Measurements from ENCODE around the gene YY2.

DNA sequence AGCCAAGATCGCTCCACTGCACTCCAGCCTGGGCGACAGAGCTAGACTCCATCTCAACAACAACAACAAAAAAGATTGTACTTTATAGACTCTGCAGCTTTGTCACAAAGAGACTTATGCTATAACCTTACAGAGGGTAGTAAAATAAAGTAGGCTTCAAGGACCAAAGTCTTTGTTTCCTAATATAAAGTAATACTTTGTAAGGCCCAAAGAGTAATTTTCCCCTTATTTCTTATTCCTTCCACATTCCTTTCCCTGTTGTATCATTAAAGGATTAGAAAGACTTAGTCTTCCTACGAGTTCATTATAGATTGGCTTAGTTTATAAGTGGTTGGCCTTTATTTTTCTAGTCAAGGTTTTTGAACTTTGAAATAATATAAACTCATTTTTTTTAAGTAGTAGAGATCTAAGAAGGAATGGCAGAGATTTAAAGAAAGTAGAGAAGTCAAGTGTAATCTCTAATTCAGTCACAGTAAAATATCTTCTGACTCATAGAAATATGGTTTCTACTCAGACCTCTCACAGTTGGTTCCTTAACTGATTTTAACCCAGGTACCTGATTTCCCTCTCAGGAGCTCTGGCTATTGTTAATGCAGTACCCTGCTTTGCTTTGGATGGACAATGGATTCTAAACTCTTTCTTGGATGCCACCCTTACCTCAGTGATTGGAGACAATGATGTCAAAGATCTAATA is 26.2 kb downstream of the YY2 start:
- TF ChIP-seq, protein P1, sequence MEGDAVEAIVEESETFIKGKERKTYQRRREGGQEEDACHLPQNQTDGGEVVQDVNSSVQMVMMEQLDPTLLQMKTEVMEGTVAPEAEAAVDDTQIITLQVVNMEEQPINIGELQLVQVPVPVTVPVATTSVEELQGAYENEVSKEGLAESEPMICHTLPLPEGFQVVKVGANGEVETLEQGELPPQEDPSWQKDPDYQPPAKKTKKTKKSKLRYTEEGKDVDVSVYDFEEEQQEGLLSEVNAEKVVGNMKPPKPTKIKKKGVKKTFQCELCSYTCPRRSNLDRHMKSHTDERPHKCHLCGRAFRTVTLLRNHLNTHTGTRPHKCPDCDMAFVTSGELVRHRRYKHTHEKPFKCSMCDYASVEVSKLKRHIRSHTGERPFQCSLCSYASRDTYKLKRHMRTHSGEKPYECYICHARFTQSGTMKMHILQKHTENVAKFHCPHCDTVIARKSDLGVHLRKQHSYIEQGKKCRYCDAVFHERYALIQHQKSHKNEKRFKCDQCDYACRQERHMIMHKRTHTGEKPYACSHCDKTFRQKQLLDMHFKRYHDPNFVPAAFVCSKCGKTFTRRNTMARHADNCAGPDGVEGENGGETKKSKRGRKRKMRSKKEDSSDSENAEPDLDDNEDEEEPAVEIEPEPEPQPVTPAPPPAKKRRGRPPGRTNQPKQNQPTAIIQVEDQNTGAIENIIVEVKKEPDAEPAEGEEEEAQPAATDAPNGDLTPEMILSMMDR (IDR thresholded peaks at IDR 0.05), result no peak
- no peak for TF ChIP-seq POLR2A (IDR thresholded peaks at IDR 0.05)

Measured in esophagus squamous epithelium (tissue), 4 donors.